ENCODE measurements around the gene DOCK2.

GRCh38 chr5:169970911-169971765 lies 334.1 kb downstream of the DOCK2 start:
- no peak for TF ChIP-seq POLR2AphosphoS5 (IDR thresholded peaks at IDR 0.05; ENCODE audit: low read depth, low read length)
- no peak for TF ChIP-seq TAF1 (IDR thresholded peaks at IDR 0.05; ENCODE audit: borderline replicate concordance, insufficient read depth, low read length)
- TF ChIP-seq REST (IDR thresholded peaks at IDR 0.05; ENCODE audit: insufficient read depth in 1 of 2, low read depth in 2 of 2, low read length in 2 of 2): no peak
